Transverse colon (tissue), 3 donors: ENCODE data around the gene CCDC90B.

Experiments
- CTCF ChIP-seq, 5 experiments: fragments of 200-600 bp in 3 of 5; fragments of 450-650 bp in 2 of 5; sonication (generic) in 3 of 5; IDR thresholded peaks; 1 replicate in 2 of 5; 2 replicates in 3 of 5; pipeline ENCODE4 v1.5.1; 2016 to 2017; ENCODE audit warnings: antibody characterized with exemption in 5 of 5, inconsistent platforms in 3 of 5, mild to moderate bottlenecking in 2 of 5, moderate library complexity in 1 of 5
- EP300 ChIP-seq: sonication (generic); formaldehyde crosslinking; IDR thresholded peaks from one replicate; pipeline ENCODE4 v1.6.1; 2017; ENCODE audit warnings: antibody characterized with exemption, low read depth

GRCh38 chr11:83285151-83285770 lies 906 bp downstream of the CCDC90B start:
- TF ChIP-seq EP300 = no peak
- TF ChIP-seq CTCF (IDR thresholded peaks at IDR 0.05) = no peak
